HCT116 (cell line): Measurements from ENCODE around the gene SEC22C. TPM values are rescaled to one million over a fixed set of nuclear protein-coding genes. Genes with fewer than 3 reads are reported as not detected.

Experiments
- ATAC-seq: fragments of 200-7000 bp; cut with Tn5 transposase; 2 replicates; pipeline ENCODE4 v1.9.1; 2020; ENCODE audit warnings: mild to moderate bottlenecking, moderate library complexity
- BruUV-seq: library from RNA; stranded (reverse); fragments of 400-500 nt; replicated peaks from 2 replicates; lab custom pipeline; 2021; lab: Mats Ljungman, UMichigan
- CTCF ChIA-PET: fragments of 300-600 bp; sonication (Branson Sonifier 250); formaldehyde crosslinking; loops from one replicate; lab custom pipeline; 2021; ENCODE audit warnings: antibody characterized with exemption; lab: Charles Lee
- POLR2A ChIA-PET: fragments of 300-600, 350-600 bp; sonication (Branson Sonifier 250); formaldehyde crosslinking; loops from one replicate; lab custom pipeline; 2021; ENCODE audit warnings: antibody characterized with exemption; lab: Charles Lee
- RAD21 ChIA-PET, 2 experiments: fragments of 300-600 bp; sonication (Branson Sonifier 250); formaldehyde crosslinking; loops; one replicate each; lab custom pipeline; 2023; ENCODE audit warnings: low total read pairs in 2 of 2; ENCODE audit not compliant: uncharacterized antibody in 2 of 2, unreplicated experiment in 2 of 2, low non-redundant PET in 1 of 2; lab: Charles Lee
- DNase-seq: peaks from one replicate; pipeline ENCODE4 v3.0.0-alpha.2; 2010; ENCODE audit warnings: low read depth, low spot score
- H2AFZ ChIP-seq: fragments of 200-600 bp; shearing (Covaris generic), sonication (generic); 2 replicates; pipeline ENCODE4 v1.6.1; 2017; ENCODE audit warnings: low read depth, mixed run types, mixed read lengths, antibody characterized with exemption, low read length; ENCODE audit not compliant: poor library complexity, severe bottlenecking
- H3K27ac ChIP-seq: 2 replicates; pipeline ENCODE4 v1.5.1; 2012; ENCODE audit warnings: low read depth, low read length
- H3K27me3 ChIP-seq: fragments of 200-600 bp; sonication (generic); 2 replicates; pipeline ENCODE4 v1.6.1; 2016; ENCODE audit warnings: mixed run types, low read length, mixed read lengths; ENCODE audit not compliant: insufficient read depth
- H3K36me3 ChIP-seq, 2 experiments: fragments of 200-500 bp in 1 of 2; fragments of 200-600 bp in 1 of 2; sonication (Bioruptor generic) in 1 of 2; sonication (generic) in 1 of 2; 2 replicates each; pipeline versions ENCODE4 v1.5.1 to v1.6.1; 2014 to 2016; ENCODE audit warnings: low read length in 2 of 2, inconsistent platforms in 1 of 2, mixed read lengths in 1 of 2, mixed run types in 1 of 2; ENCODE audit not compliant: insufficient read depth in 2 of 2, control insufficient read depth in 1 of 2
- H3K4me1 ChIP-seq, 2 experiments: fragments of 200-600 bp in 1 of 2; sonication (generic) in 1 of 2; 2 replicates each; pipeline versions ENCODE4 v1.5.1 to v1.6.1; 2012 to 2017; ENCODE audit warnings: low read length in 2 of 2, inconsistent platforms in 1 of 2, mild to moderate bottlenecking in 1 of 2, mixed read lengths in 1 of 2, mixed run types in 1 of 2, moderate library complexity in 1 of 2; ENCODE audit not compliant: insufficient read depth in 2 of 2, control insufficient read depth in 1 of 2
- H3K4me2 ChIP-seq: fragments of 200-600 bp; sonication (generic); 2 replicates; pipeline ENCODE4 v1.6.1; 2017; ENCODE audit warnings: mixed run types, low read length, mixed read lengths
- H3K4me3 ChIP-seq, 2 experiments: fragments of 200-600 bp in 1 of 2; sonication (generic) in 1 of 2; replicated peaks in 1 of 2; 2 replicates each; pipeline ENCODE4 v1.5.1; 2011 to 2016; ENCODE audit warnings: low read length in 2 of 2, control low read depth in 1 of 2, low read depth in 1 of 2, mild to moderate bottlenecking in 1 of 2, mixed read lengths in 1 of 2, mixed run types in 1 of 2
- H3K79me2 ChIP-seq: fragments of 200-600 bp; sonication (generic); 2 replicates; pipeline ENCODE4 v1.6.1; 2017; ENCODE audit warnings: mild to moderate bottlenecking, mixed run types, low read length, moderate library complexity, mixed read lengths; ENCODE audit not compliant: insufficient read depth
- H3K9ac ChIP-seq: fragments of 200-600 bp; sonication (generic); 2 replicates; pipeline ENCODE4 v1.6.1; 2016; ENCODE audit warnings: low read length, mixed read lengths
- H3K9me2 ChIP-seq: fragments of 200-600 bp; sonication (generic), shearing (Covaris generic); 2 replicates; pipeline ENCODE4 v1.6.1; 2017; ENCODE audit warnings: mixed run types, mild to moderate bottlenecking, moderate library complexity; ENCODE audit not compliant: insufficient read depth
- H3K9me3 ChIP-seq, 2 experiments: fragments of 200-500 bp in 1 of 2; fragments of 200-600 bp in 1 of 2; sonication (Bioruptor generic) in 1 of 2; sonication (generic) in 1 of 2; 2 replicates each; pipeline ENCODE4 v1.6.1; 2014 to 2017; ENCODE audit warnings: low read length in 2 of 2, mixed read lengths in 2 of 2, inconsistent platforms in 1 of 2, low read depth in 1 of 2, mild to moderate bottlenecking in 1 of 2, mixed run types in 1 of 2, moderate library complexity in 1 of 2; ENCODE audit not compliant: control insufficient read depth in 1 of 2, insufficient read depth in 1 of 2
- H4K20me1 ChIP-seq: fragments of 200-600 bp; sonication (generic), shearing (Covaris generic); 2 replicates; pipeline ENCODE4 v1.6.1; 2017; ENCODE audit warnings: mixed run types, mild to moderate bottlenecking, moderate library complexity; ENCODE audit not compliant: insufficient read depth
- CEBPB ChIP-seq: IDR thresholded peaks from 2 replicates; pipeline ENCODE4 v1.6.1; 2012; ENCODE audit warnings: low read depth
- EGR1 ChIP-seq: IDR thresholded peaks from 2 replicates; pipeline ENCODE4 v1.6.1; 2012; ENCODE audit warnings: low read depth
- ELF1 ChIP-seq: IDR thresholded peaks from 2 replicates; pipeline ENCODE4 v1.6.1; 2012; ENCODE audit warnings: low read depth, borderline replicate concordance
- EZH2 ChIP-seq: fragments of 200-600 bp; sonication (generic); IDR thresholded peaks from 2 replicates; pipeline ENCODE4 v1.6.1; 2017; ENCODE audit warnings: antibody characterized with exemption, mixed run types
- EZH2phosphoT487 ChIP-seq: fragments of 200-600 bp; IDR thresholded peaks from 2 replicates; pipeline ENCODE4 v1.6.1; 2018; ENCODE audit warnings: antibody characterized with exemption, borderline replicate concordance
- FOSL1 ChIP-seq: IDR thresholded peaks from 2 replicates; pipeline ENCODE4 v1.6.1; 2012; ENCODE audit warnings: low read depth
- JUND ChIP-seq: IDR thresholded peaks from 2 replicates; pipeline ENCODE4 v1.6.1; 2012
- POLR2A ChIP-seq: IDR thresholded peaks from 2 replicates; pipeline ENCODE4 v1.7.0; 2011; ENCODE audit warnings: borderline replicate concordance; ENCODE audit not compliant: insufficient read depth, insufficient read length; ENCODE audit errors: extremely low read depth
- POLR2AphosphoS5 ChIP-seq: IDR thresholded peaks from 2 replicates; pipeline ENCODE4 v1.6.1; 2011; ENCODE audit warnings: mild to moderate bottlenecking, low read depth, low read length, moderate library complexity
- RAD21 ChIP-seq: IDR thresholded peaks from 2 replicates; pipeline ENCODE4 v1.6.1; 2012; ENCODE audit warnings: low read depth, mild to moderate bottlenecking
- SP1 ChIP-seq: IDR thresholded peaks from 2 replicates; pipeline ENCODE4 v1.6.1; 2012; ENCODE audit warnings: low read depth
- SRF ChIP-seq: IDR thresholded peaks from 2 replicates; pipeline ENCODE4 v1.6.1; 2012; ENCODE audit warnings: low read depth
- TCF7L2 ChIP-seq: IDR thresholded peaks from 2 replicates; pipeline ENCODE4 v1.7.0; 2011; ENCODE audit warnings: borderline replicate concordance, inconsistent platforms; ENCODE audit not compliant: insufficient read depth, insufficient read length; ENCODE audit errors: extremely low read depth
- YY1 ChIP-seq: IDR thresholded peaks from 2 replicates; pipeline ENCODE4 v1.6.1; 2011; ENCODE audit warnings: low read length, low read depth, moderate library complexity, mild to moderate bottlenecking; ENCODE audit not compliant: insufficient replicate concordance; ENCODE audit errors: extremely low read depth
- ZFX ChIP-seq: fragments of 450-650 bp; IDR thresholded peaks from 2 replicates; pipeline ENCODE4 v1.6.1; 2017
- ZNF274 ChIP-seq: fragments of 200-500 bp; sonication (Bioruptor generic); IDR thresholded peaks from 2 replicates; pipeline ENCODE4 v1.6.1; 2014; ENCODE audit warnings: mild to moderate bottlenecking, low read depth, low read length, inconsistent platforms
- intact Hi-C: fragments of 100-400 bp; cut with micrococcal nuclease; formaldehyde crosslinking; loops from 2 replicates; pipeline ENCODE4 v1.10.0; 2022
- total RNA-seq: library from RNA; stranded (reverse); gene quantifications from one replicate; pipeline ENCODE4 v1.2.1, GENCODE V29; 2021; ENCODE audit not compliant: unreplicated experiment
- TF ChIP-seq, protein P1 (sequence below): IDR thresholded peaks from 2 replicates; pipeline ENCODE4 v1.6.1; 2012
- TF ChIP-seq, protein P2 (sequence below): IDR thresholded peaks from 2 replicates; pipeline ENCODE4 v1.6.1; 2012; ENCODE audit warnings: low read depth
- TF ChIP-seq, protein P3 (sequence below): IDR thresholded peaks from 2 replicates; pipeline ENCODE4 v1.6.1; 2012
- TF ChIP-seq, protein P4 (sequence below), 3 experiments: fragments of 200-600 bp in 1 of 3; sonication (generic) in 1 of 3; IDR thresholded peaks in 2 of 3; conservative IDR thresholded peaks in 1 of 3; 2 replicates each; pipeline ENCODE4 v1.5.1; 2012 to 2017; ENCODE audit warnings: low read depth in 2 of 3, low read length in 2 of 3, antibody characterized with exemption in 1 of 3, borderline replicate concordance in 1 of 3, control low read depth in 1 of 3, mild to moderate bottlenecking in 1 of 3, mixed read lengths in 1 of 3, mixed run types in 1 of 3, moderate library complexity in 1 of 3; ENCODE audit not compliant: insufficient read depth in 1 of 3

SEC22C gene
- total RNA-seq, 1 experiment from 2014 or later: 43.4 TPM

DNA sequence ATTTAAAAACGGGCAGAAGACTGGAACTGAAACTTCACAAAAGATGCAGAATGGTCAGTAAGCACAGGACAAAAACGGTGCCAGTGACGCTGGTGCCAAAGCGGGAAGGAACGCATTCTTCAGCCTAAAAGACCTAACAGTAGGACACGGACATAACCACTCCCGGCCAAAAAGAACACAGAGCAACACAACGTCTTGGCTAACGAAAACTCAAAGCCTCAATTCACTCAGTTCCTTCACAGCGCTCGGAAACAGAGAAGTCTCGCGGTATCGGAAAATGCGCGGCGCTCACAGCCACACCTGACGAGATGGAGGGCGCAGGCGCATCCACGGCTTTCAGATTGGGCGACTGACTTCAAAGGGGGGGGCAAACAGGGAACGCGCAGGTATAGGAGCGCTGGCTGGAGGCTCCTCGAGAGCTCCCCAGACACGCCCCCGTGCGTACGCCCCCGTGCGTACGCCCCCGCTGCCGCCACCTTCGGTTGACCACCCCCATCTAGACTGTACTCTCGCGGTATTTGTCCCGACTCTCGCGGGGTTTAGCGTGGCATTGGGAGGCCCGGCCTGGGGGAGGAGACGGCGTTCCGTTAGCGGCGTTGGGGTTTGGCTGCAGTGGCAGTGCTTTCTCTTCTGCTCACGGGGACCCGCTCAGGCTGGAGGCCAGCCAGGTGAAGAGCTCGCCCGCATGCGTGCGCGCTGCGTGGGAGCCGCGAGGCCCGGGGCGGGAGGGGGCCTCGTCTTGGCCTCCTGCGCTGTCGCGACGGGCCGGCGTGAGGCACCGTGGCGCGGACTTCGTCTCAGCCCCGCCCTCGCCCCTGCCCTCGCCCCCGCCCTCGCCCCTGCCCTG is 18.6 kb upstream of the SEC22C start, which contains the start of gene NKTR:
TSS of gene NKTR (plus strand) at position 576 of the 847 bp plus-strand sequence. CDS start 321 bp downstream, outside the sequence.
- H3K79me2 ChIP-seq: peaks cover 46% of the 10 kb centered on the region
- peak; percentile 98 for DNase-seq
- RAD21 ChIA-PET: no interaction called here
- peak within 1 kb of the TSS; percentile 75 to 85 for H3K4me3 ChIP-seq
- H3K9me2 ChIP-seq: no peaks in the 10 kb centered on the region
- intact Hi-C loops: loop anchor here (5.0 kb wide), 1 partner anchor 52 kb away; the partner anchor contains the start of gene ZBTB47
- H3K4me1 ChIP-seq: peaks cover 7 to 30% of the 10 kb centered on the region in 2 experiments; a peak in 3 of 4 replicates
- peak within 1 kb of the TSS; percentile 75 for H2AFZ ChIP-seq
- no peaks in the 10 kb centered on the region for H4K20me1 ChIP-seq
- no peaks in the 10 kb centered on the region for H3K27me3 ChIP-seq
- no TSS peak for BruUV-seq
- peak within 1 kb of the TSS; percentile 89 for H3K9ac ChIP-seq
- H3K9me3 ChIP-seq: no peaks in the 10 kb centered on the region
- peak within 1 kb of the TSS; percentile 81 for H3K27ac ChIP-seq
- ATAC-seq: peak; percentile 91
- peak within 1 kb of the TSS; percentile 89 for H3K4me2 ChIP-seq
- POLR2A ChIA-PET: interaction anchor here (1.0 to 1.8 kb wide), 6 partner anchors 8 to 52 kb away, joined by 3 to 16 read pairs (median 4); partner anchors contain the start of gene SS18L2
- H3K36me3 ChIP-seq: peaks cover 2 to 7% of the 10 kb centered on the region in 2 experiments; a peak in 2 of 4 replicates
- CTCF ChIA-PET: interaction anchor here (1.0 to 1.5 kb wide), 5 partner anchors 9 to 370 kb away, joined by 3 to 9 read pairs (median 4); partner anchors contain the start of gene SS18L2
- peak; percentile 83 for TF ChIP-seq ZFX
- peak; percentile 93 for TF ChIP-seq TCF7L2
- TF ChIP-seq, protein P1, sequence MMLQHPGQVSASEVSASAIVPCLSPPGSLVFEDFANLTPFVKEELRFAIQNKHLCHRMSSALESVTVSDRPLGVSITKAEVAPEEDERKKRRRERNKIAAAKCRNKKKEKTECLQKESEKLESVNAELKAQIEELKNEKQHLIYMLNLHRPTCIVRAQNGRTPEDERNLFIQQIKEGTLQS: no peak
- TF ChIP-seq POLR2A: peak; percentile 92
- peak; percentile 73 for TF ChIP-seq YY1
- no peak for TF ChIP-seq RAD21
- TF ChIP-seq, protein P2, sequence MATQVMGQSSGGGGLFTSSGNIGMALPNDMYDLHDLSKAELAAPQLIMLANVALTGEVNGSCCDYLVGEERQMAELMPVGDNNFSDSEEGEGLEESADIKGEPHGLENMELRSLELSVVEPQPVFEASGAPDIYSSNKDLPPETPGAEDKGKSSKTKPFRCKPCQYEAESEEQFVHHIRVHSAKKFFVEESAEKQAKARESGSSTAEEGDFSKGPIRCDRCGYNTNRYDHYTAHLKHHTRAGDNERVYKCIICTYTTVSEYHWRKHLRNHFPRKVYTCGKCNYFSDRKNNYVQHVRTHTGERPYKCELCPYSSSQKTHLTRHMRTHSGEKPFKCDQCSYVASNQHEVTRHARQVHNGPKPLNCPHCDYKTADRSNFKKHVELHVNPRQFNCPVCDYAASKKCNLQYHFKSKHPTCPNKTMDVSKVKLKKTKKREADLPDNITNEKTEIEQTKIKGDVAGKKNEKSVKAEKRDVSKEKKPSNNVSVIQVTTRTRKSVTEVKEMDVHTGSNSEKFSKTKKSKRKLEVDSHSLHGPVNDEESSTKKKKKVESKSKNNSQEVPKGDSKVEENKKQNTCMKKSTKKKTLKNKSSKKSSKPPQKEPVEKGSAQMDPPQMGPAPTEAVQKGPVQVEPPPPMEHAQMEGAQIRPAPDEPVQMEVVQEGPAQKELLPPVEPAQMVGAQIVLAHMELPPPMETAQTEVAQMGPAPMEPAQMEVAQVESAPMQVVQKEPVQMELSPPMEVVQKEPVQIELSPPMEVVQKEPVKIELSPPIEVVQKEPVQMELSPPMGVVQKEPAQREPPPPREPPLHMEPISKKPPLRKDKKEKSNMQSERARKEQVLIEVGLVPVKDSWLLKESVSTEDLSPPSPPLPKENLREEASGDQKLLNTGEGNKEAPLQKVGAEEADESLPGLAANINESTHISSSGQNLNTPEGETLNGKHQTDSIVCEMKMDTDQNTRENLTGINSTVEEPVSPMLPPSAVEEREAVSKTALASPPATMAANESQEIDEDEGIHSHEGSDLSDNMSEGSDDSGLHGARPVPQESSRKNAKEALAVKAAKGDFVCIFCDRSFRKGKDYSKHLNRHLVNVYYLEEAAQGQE: no peak
- no peak for TF ChIP-seq FOSL1
- no peak for TF ChIP-seq EZH2phosphoT487
- peak; percentile 96 for TF ChIP-seq POLR2AphosphoS5
- TF ChIP-seq JUND: no peak
- no peak for TF ChIP-seq SRF
- no peak for TF ChIP-seq ZNF274
- peak; percentile 82 for TF ChIP-seq SP1
- TF ChIP-seq, protein P3, sequence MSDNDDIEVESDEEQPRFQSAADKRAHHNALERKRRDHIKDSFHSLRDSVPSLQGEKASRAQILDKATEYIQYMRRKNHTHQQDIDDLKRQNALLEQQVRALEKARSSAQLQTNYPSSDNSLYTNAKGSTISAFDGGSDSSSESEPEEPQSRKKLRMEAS: peak; percentile 85
- peak; percentile 100 for TF ChIP-seq EGR1
- TF ChIP-seq, protein P4, sequence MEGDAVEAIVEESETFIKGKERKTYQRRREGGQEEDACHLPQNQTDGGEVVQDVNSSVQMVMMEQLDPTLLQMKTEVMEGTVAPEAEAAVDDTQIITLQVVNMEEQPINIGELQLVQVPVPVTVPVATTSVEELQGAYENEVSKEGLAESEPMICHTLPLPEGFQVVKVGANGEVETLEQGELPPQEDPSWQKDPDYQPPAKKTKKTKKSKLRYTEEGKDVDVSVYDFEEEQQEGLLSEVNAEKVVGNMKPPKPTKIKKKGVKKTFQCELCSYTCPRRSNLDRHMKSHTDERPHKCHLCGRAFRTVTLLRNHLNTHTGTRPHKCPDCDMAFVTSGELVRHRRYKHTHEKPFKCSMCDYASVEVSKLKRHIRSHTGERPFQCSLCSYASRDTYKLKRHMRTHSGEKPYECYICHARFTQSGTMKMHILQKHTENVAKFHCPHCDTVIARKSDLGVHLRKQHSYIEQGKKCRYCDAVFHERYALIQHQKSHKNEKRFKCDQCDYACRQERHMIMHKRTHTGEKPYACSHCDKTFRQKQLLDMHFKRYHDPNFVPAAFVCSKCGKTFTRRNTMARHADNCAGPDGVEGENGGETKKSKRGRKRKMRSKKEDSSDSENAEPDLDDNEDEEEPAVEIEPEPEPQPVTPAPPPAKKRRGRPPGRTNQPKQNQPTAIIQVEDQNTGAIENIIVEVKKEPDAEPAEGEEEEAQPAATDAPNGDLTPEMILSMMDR (IDR thresholded peaks at IDR 0.05 in 2 of 3, conservative IDR thresholded peaks at IDR 0.05 in 1 of 3; ENCODE audit: borderline replicate concordance in 1 of 3, insufficient read depth in 1 of 3, low read depth in 2 of 3, low read length in 2 of 3): no peak
- TF ChIP-seq EZH2: no peak
- TF ChIP-seq CEBPB: no peak
- no peak for TF ChIP-seq ELF1
